HG03575 (cell line): Measurements from ENCODE around the gene MCF2L2.
"Not testable (repeated sequence)": the region's sequence is repeated elsewhere in the genome, so short reads cannot be mapped to it uniquely, and the experiment has no call there.

Experiments used
- ATAC-seq: cut with Tn5 transposase; IDR thresholded peaks from one replicate; pipeline ENCODE4 v1.9.1; 2021; ENCODE audit not compliant: unreplicated experiment, insufficient number of reproducible peaks, low FRiP score; ENCODE audit errors: extremely low read depth

The MCF2L2 gene

GRCh38 chr3:183428447-183429211, at the start of gene MCF2L2:
Gene MCF2L2 (minus strand): TSS chr3:183428619. CDS start chr3:183427977, 642 bp downstream.
- no peak for ATAC-seq

- no peak for ATAC-seq
Observed at GRCh38 chr3:183477801-183478456, 49.5 kb upstream of the MCF2L2 start.

- not testable (repeated sequence) for ATAC-seq
Observed at GRCh38 chr3:183475764-183476162, 47.3 kb upstream of the MCF2L2 start.

GRCh38 chr3:183475016-183475763, 46.8 kb upstream of the MCF2L2 start:
- ATAC-seq = no peak

- no peak for ATAC-seq
Observed at GRCh38 chr3:183473969-183474368, 45.5 kb upstream of the MCF2L2 start.

- ATAC-seq = no peak
Observed at GRCh38 chr3:183472155-183472554, 43.7 kb upstream of the MCF2L2 start.

- no peak for ATAC-seq
Observed at GRCh38 chr3:183468424-183468823, 40.0 kb upstream of the MCF2L2 start.

- no peak for ATAC-seq
Observed at GRCh38 chr3:183466575-183466974, 38.2 kb upstream of the MCF2L2 start.

- ATAC-seq = not testable (repeated sequence)
Observed at GRCh38 chr3:183465710-183466109, 37.3 kb upstream of the MCF2L2 start.

GRCh38 chr3:183464480-183464879, 36.1 kb upstream of the MCF2L2 start:
- no peak for ATAC-seq

- no peak for ATAC-seq
Observed at GRCh38 chr3:183460081-183461055, 31.9 kb upstream of the MCF2L2 start.

- no peak for ATAC-seq
Observed at GRCh38 chr3:183455089-183455488, 26.7 kb upstream of the MCF2L2 start.

GRCh38 chr3:183454064-183454463, 25.6 kb upstream of the MCF2L2 start:
- no peak for ATAC-seq

- no peak for ATAC-seq
Observed at GRCh38 chr3:183449791-183450190, 21.4 kb upstream of the MCF2L2 start.

- no peak for ATAC-seq
Observed at GRCh38 chr3:183449391-183449790, 21.0 kb upstream of the MCF2L2 start.

- ATAC-seq = no peak
Observed at GRCh38 chr3:183448369-183449128, 20.1 kb upstream of the MCF2L2 start.

- ATAC-seq = no peak
Observed at GRCh38 chr3:183447206-183448001, 19.0 kb upstream of the MCF2L2 start.
